HepG2 (cell line): ENCODE measurements around the gene ANKS1B. TPM values are rescaled to one million over a fixed set of nuclear protein-coding genes. Genes with fewer than 3 reads are reported as not detected.

Experiments used
- ATAC-seq: fragments of 200-7000 bp; cut with Tn5 transposase; 3 replicates; pipeline ENCODE4 v1.9.1; 2020; ENCODE audit warnings: mild to moderate bottlenecking, moderate library complexity
- BruUV-seq: library from RNA; stranded (reverse); fragments of 400-500 nt; replicated peaks from 2 replicates; lab custom pipeline; 2021; lab: Mats Ljungman, UMichigan
- CTCF ChIA-PET: fragments of 300-600 bp; formaldehyde crosslinking; extraction: SDS; loops from one replicate; lab custom pipeline; 2021; ENCODE audit warnings: low total read pairs, inconsistent platforms, low intra/inter-chr PET ratio; lab: Yijun Ruan, JAX
- POLR2A ChIA-PET: fragments of 350-600 bp; sonication (Branson Sonifier 250); formaldehyde crosslinking; loops from one replicate; lab custom pipeline; 2020; ENCODE audit warnings: antibody characterized with exemption, inconsistent platforms; lab: Yijun Ruan, JAX
- DNase-seq: peaks from one replicate; pipeline ENCODE4 v3.0.0-alpha.2; 2015; ENCODE audit warnings: low spot score
- FAIRE-seq: peaks from 3 replicates; lab custom pipeline; 2011; peaks lifted over from hg19 to GRCh38; lab: Jason Lieb, UNC
- H2AFZ ChIP-seq: one replicate; pipeline ENCODE4 v1.6.1; 2011; ENCODE audit warnings: low read length, inconsistent platforms
- H3K27ac ChIP-seq: fragments of 300-600 bp; 3 replicates; pipeline ENCODE4 v1.8.0; 2011; ENCODE audit warnings: mixed run types, mild to moderate bottlenecking, mixed read lengths, low read length, inconsistent platforms; ENCODE audit not compliant: insufficient read depth; ENCODE audit errors: extremely low read length
- H3K27me3 ChIP-seq, 2 experiments: fragments of 200-600 bp in 1 of 2; 2 replicates in 1 of 2; 3 replicates in 1 of 2; pipeline versions ENCODE4 v1.6.0 to v1.8.0; 2011; ENCODE audit warnings: low read length in 2 of 2, mild to moderate bottlenecking in 2 of 2, moderate library complexity in 2 of 2, inconsistent platforms in 1 of 2; ENCODE audit not compliant: insufficient read depth in 2 of 2, control insufficient read depth in 1 of 2
- H3K36me3 ChIP-seq, 2 experiments: fragments of 200-600 bp in 1 of 2; replicated peaks in 1 of 2; 2 replicates in 1 of 2; 3 replicates in 1 of 2; pipeline versions ENCODE4 v1.5.1 to v1.8.0; 2011; ENCODE audit warnings: low read length in 2 of 2, inconsistent platforms in 1 of 2; ENCODE audit not compliant: insufficient read depth in 2 of 2, control insufficient read depth in 1 of 2
- H3K4me1 ChIP-seq: 2 replicates; pipeline ENCODE4 v1.5.1; 2012; ENCODE audit warnings: low read length, inconsistent platforms; ENCODE audit not compliant: insufficient read depth
- H3K4me2 ChIP-seq: 2 replicates; pipeline ENCODE4 v1.6.0; 2011; ENCODE audit warnings: low read depth, low read length, inconsistent platforms
- H3K4me3 ChIP-seq, 3 experiments: fragments of 200-600 bp in 1 of 3; sonication (generic), shearing (Covaris generic) in 1 of 3; replicated peaks in 1 of 3; 2 replicates each; pipeline ENCODE4 v1.5.1; 2011 to 2016; ENCODE audit warnings: low read length in 3 of 3, inconsistent platforms in 2 of 3, low read depth in 2 of 3, mild to moderate bottlenecking in 2 of 3, control low read depth in 1 of 3, mixed read lengths in 1 of 3; ENCODE audit not compliant: insufficient read depth in 1 of 3
- H3K79me2 ChIP-seq: one replicate; pipeline ENCODE4 v1.6.1; 2011; ENCODE audit warnings: low read length, inconsistent platforms; ENCODE audit not compliant: insufficient read depth
- H3K9ac ChIP-seq: 2 replicates; pipeline ENCODE4 v1.6.0; 2011; ENCODE audit warnings: mild to moderate bottlenecking, low read depth, low read length, inconsistent platforms; ENCODE audit not compliant: insufficient read depth
- H3K9me3 ChIP-seq: 2 replicates; pipeline ENCODE4 v1.5.1; 2012; ENCODE audit warnings: mild to moderate bottlenecking, low read length
- H4K20me1 ChIP-seq: 2 replicates; pipeline ENCODE4 v1.6.0; 2011; ENCODE audit warnings: inconsistent platforms, mild to moderate bottlenecking, low read length, moderate library complexity; ENCODE audit not compliant: insufficient read depth
- ELK4 ChIP-seq: sonication (generic); formaldehyde crosslinking; IDR thresholded peaks from 2 replicates; pipeline ENCODE4 v1.9.0; 2021; ENCODE audit warnings: missing genetic modification reagents, borderline replicate concordance
- ERF ChIP-seq: IDR thresholded peaks from 2 replicates; pipeline ENCODE4 v1.6.1; 2018; ENCODE audit warnings: missing biosample characterization, missing genetic modification reagents
- JUND ChIP-seq: sonication (generic); formaldehyde crosslinking; IDR thresholded peaks from 2 replicates; pipeline ENCODE4 v1.8.0; 2022; ENCODE audit warnings: mild to moderate bottlenecking, missing genetic modification reagents
- KDM2A ChIP-seq: sonication (generic); formaldehyde crosslinking; IDR thresholded peaks from 2 replicates; pipeline ENCODE4 v1.4.0; 2020; ENCODE audit warnings: low read depth, missing genetic modification reagents, borderline replicate concordance
- MXD1 ChIP-seq: sonication (generic); formaldehyde crosslinking; IDR thresholded peaks from 2 replicates; pipeline ENCODE4 v1.4.0; 2020; ENCODE audit warnings: mild to moderate bottlenecking, missing genetic modification reagents
- PCBP2 ChIP-seq: fragments of 200-400 bp; formaldehyde crosslinking; optimal IDR thresholded peaks from 2 replicates; pipeline ENCODE3; 2018; ENCODE audit warnings: low read length, low read depth; ENCODE audit not compliant: poor library complexity, severe bottlenecking
- PHF5A ChIP-seq: IDR thresholded peaks from one replicate; pipeline ENCODE4 v1.6.1; 2018; ENCODE audit warnings: low read depth, missing genetic modification reagents; ENCODE audit not compliant: unreplicated experiment
- RARA ChIP-seq: IDR thresholded peaks from 2 replicates; pipeline ENCODE4 v1.6.1; 2016; ENCODE audit warnings: missing genetic modification reagents, missing compliant biosample characterization
- RFX1 ChIP-seq: fragments of 450-650 bp; IDR thresholded peaks from 2 replicates; pipeline ENCODE4 v1.6.1; 2017
- ZBTB37 ChIP-seq: sonication (generic); formaldehyde crosslinking; IDR thresholded peaks from 2 replicates; pipeline ENCODE4 v1.4.0; 2020; ENCODE audit warnings: mild to moderate bottlenecking, missing genetic modification reagents
- ZNF230 ChIP-seq: sonication (generic); formaldehyde crosslinking; IDR thresholded peaks from 2 replicates; pipeline ENCODE4 v1.4.0; 2020; ENCODE audit warnings: mild to moderate bottlenecking, missing genetic modification reagents
- ZNF354B ChIP-seq: sonication (generic); formaldehyde crosslinking; IDR thresholded peaks from 2 replicates; pipeline ENCODE4 v1.8.0; 2022; ENCODE audit warnings: mild to moderate bottlenecking, missing genetic modification reagents
- ZNF460 ChIP-seq: sonication (generic); formaldehyde crosslinking; IDR thresholded peaks from 2 replicates; pipeline ENCODE4 v1.5.1; 2020; ENCODE audit warnings: missing genetic modification reagents, mild to moderate bottlenecking, borderline replicate concordance
- ZNF562 ChIP-seq: sonication (generic); formaldehyde crosslinking; IDR thresholded peaks from 2 replicates; pipeline ENCODE4 v1.8.0; 2022; ENCODE audit warnings: missing genetic modification reagents, borderline replicate concordance
- ZNF678 ChIP-seq: sonication (generic); formaldehyde crosslinking; IDR thresholded peaks from 2 replicates; pipeline ENCODE4 v1.4.0; 2020; ENCODE audit warnings: mild to moderate bottlenecking, missing genetic modification reagents
- ZNF782 ChIP-seq: sonication (generic); formaldehyde crosslinking; IDR thresholded peaks from 2 replicates; pipeline ENCODE4 v1.4.0; 2020; ENCODE audit warnings: missing genetic modification reagents, mild to moderate bottlenecking, borderline replicate concordance
- ZNF792 ChIP-seq: IDR thresholded peaks from 2 replicates; pipeline ENCODE4 v1.6.1; 2016
- WGBS: methylation state at CpG from one replicate; pipeline ENCODE4 v1.1.6; 2017; ENCODE audit warnings: low lambda C conversion rate; 5-methylcytosine and 5-hydroxymethylcytosine counted together
- in situ Hi-C: cut with HindIII; loops from 2 replicates; pipeline ENCODE4 v1.10.0; 2017; ENCODE audit warnings: low pct_unique_long_range_greater_than_20kb; ENCODE audit not compliant: extremely low pct_ligation_motif_present
- intact Hi-C: fragments of 100-400 bp; cut with micrococcal nuclease; formaldehyde crosslinking; loops from one replicate; pipeline ENCODE4 v1.10.0; 2022; ENCODE audit not compliant: unreplicated experiment
- polyA plus RNA-seq, 8 experiments: library from polyadenylated mRNA; depleted of rRNA in 3 of 8; stranded (reverse) in 7 of 8; unstranded in 1 of 8; fragments of >200 nt; fragmentation: Illumina TruSeq in 4 of 8; extraction: Trizol in 4 of 8; gene quantifications; 2 replicates each; pipeline versions ENCODE4 v1.2.1 to v1.2.3, GENCODE V29; 2011 to 2016; ENCODE audit warnings: low read depth in 4 of 8, missing spikeins in 1 of 8, mixed read lengths in 1 of 8; ENCODE audit not compliant: insufficient read depth in 1 of 8
- total RNA-seq, 5 experiments: library from RNA; depleted of rRNA; stranded (reverse); fragments of >200 nt; fragmentation: Illumina TruSeq; extraction: Trizol; gene quantifications; 2 replicates each; pipeline ENCODE4 v1.2.3, GENCODE V29; 2016; ENCODE audit warnings: low read depth in 1 of 5
- TF ChIP-seq, protein P1 (sequence below): IDR thresholded peaks from 2 replicates; pipeline ENCODE4 v1.6.1; 2012; ENCODE audit warnings: low read length, improper control_type of control experiment

Gene ANKS1B
- total and polyA plus RNA-seq, 2 of the 13 experiments (the other 11 are each of a cell fraction or from before 2014, with no cell fraction given): 0.15 TPM; not detected in 1

- TF ChIP-seq, protein P1, sequence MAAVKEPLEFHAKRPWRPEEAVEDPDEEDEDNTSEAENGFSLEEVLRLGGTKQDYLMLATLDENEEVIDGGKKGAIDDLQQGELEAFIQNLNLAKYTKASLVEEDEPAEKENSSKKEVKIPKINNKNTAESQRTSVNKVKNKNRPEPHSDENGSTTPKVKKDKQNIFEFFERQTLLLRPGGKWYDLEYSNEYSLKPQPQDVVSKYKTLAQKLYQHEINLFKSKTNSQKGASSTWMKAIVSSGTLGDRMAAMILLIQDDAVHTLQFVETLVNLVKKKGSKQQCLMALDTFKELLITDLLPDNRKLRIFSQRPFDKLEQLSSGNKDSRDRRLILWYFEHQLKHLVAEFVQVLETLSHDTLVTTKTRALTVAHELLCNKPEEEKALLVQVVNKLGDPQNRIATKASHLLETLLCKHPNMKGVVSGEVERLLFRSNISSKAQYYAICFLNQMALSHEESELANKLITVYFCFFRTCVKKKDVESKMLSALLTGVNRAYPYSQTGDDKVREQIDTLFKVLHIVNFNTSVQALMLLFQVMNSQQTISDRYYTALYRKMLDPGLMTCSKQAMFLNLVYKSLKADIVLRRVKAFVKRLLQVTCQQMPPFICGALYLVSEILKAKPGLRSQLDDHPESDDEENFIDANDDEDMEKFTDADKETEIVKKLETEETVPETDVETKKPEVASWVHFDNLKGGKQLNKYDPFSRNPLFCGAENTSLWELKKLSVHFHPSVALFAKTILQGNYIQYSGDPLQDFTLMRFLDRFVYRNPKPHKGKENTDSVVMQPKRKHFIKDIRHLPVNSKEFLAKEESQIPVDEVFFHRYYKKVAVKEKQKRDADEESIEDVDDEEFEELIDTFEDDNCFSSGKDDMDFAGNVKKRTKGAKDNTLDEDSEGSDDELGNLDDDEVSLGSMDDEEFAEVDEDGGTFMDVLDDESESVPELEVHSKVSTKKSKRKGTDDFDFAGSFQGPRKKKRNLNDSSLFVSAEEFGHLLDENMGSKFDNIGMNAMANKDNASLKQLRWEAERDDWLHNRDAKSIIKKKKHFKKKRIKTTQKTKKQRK: no peak
- TF ChIP-seq ELK4 (CRISPR knock-in tag): no peak
- TF ChIP-seq KDM2A (CRISPR knock-in tag): no peak
- TF ChIP-seq PCBP2: no peak
Measured at GRCh38 chr12:99766408-99766807, 218.3 kb downstream of the ANKS1B start (continued).

GRCh38 chr12:99765469-99766114, 219.1 kb downstream of the ANKS1B start:
- POLR2A ChIA-PET: no interaction called here
- CTCF ChIA-PET: no interaction called here
- TF ChIP-seq ZNF460 (CRISPR knock-in tag) (no peak), ZNF678 (no peak), ZBTB37 (CRISPR knock-in tag) (no peak), JUND (CRISPR knock-in tag) (no peak), ZNF354B (CRISPR knock-in tag) (no peak), RFX1 (no peak), PHF5A (CRISPR knock-in tag) (no peak), ERF (CRISPR knock-in tag) (no peak), MXD1 (CRISPR knock-in tag) (no peak), ZNF792 (CRISPR knock-in tag) (no peak), RARA (CRISPR knock-in tag) (no peak), ZNF230 (CRISPR knock-in tag) (no peak), ZNF562 (CRISPR knock-in tag) (no peak), ZNF782 (no peak)

More at GRCh38 chr12:99765469-99766114, 219.1 kb downstream of the ANKS1B start:
- no peaks in the 10 kb centered on the region for H3K4me1 ChIP-seq
- no peaks in the 10 kb centered on the region for H3K79me2 ChIP-seq
- no peak overlapping the region for H3K27ac ChIP-seq
- intact Hi-C loops (no loop called here), in situ Hi-C loops (loop anchor here (10.0 to 25.0 kb wide), 2 partner anchors 381 to 728 kb away; no protein-coding TSS in a partner anchor)
- H2AFZ ChIP-seq: no peak overlapping the region
- H3K27me3 ChIP-seq: no peaks in the 10 kb centered on the region
- no peak overlapping the region for H3K4me2 ChIP-seq
- no peaks in the 10 kb centered on the region for H3K9me3 ChIP-seq
- no peak for DNase-seq
- no peak overlapping the region for H3K9ac ChIP-seq
- H3K4me3 ChIP-seq: no peak overlapping the region
- H4K20me1 ChIP-seq: no peaks in the 10 kb centered on the region
- 1% methylated on average over 3 of the region's 3 CpGs for WGBS
- no TSS peak for BruUV-seq
- no peak for FAIRE-seq
- no peak for ATAC-seq
- H3K36me3 ChIP-seq: no peaks in the 10 kb centered on the region
